ENCODE measurements around the gene PPARA.

DNA sequence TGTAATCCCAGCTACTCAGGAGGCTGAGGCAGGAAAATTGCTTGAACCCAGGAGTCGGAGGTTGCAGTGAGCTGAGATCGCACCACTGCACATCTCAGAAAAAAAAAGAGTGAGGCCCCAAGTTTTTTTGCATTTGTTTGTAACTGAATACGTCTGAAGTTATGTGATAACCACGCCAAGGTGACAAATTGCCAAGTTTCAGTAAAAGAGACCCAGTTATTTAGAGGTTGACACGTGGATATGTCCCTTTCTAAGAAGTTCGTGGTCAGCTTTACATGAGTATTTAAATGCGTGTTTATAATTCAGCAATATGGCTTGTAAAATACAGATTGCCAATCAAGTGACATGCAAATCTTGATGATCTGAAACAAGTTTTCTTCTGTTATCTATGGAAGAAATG lies 8.0 kb downstream of the PPARA start:
- no peak for TF ChIP-seq POLR2AphosphoS5 (IDR thresholded peaks at IDR 0.05; ENCODE audit: low read depth, low read length)
- no peak for TF ChIP-seq SIN3A (IDR thresholded peaks at IDR 0.05; ENCODE audit: borderline replicate concordance, insufficient read depth, low read depth, low read length)
- TF ChIP-seq, protein P1, sequence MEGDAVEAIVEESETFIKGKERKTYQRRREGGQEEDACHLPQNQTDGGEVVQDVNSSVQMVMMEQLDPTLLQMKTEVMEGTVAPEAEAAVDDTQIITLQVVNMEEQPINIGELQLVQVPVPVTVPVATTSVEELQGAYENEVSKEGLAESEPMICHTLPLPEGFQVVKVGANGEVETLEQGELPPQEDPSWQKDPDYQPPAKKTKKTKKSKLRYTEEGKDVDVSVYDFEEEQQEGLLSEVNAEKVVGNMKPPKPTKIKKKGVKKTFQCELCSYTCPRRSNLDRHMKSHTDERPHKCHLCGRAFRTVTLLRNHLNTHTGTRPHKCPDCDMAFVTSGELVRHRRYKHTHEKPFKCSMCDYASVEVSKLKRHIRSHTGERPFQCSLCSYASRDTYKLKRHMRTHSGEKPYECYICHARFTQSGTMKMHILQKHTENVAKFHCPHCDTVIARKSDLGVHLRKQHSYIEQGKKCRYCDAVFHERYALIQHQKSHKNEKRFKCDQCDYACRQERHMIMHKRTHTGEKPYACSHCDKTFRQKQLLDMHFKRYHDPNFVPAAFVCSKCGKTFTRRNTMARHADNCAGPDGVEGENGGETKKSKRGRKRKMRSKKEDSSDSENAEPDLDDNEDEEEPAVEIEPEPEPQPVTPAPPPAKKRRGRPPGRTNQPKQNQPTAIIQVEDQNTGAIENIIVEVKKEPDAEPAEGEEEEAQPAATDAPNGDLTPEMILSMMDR (IDR thresholded peaks at IDR 0.05): no peak
- TF ChIP-seq, protein P2, sequence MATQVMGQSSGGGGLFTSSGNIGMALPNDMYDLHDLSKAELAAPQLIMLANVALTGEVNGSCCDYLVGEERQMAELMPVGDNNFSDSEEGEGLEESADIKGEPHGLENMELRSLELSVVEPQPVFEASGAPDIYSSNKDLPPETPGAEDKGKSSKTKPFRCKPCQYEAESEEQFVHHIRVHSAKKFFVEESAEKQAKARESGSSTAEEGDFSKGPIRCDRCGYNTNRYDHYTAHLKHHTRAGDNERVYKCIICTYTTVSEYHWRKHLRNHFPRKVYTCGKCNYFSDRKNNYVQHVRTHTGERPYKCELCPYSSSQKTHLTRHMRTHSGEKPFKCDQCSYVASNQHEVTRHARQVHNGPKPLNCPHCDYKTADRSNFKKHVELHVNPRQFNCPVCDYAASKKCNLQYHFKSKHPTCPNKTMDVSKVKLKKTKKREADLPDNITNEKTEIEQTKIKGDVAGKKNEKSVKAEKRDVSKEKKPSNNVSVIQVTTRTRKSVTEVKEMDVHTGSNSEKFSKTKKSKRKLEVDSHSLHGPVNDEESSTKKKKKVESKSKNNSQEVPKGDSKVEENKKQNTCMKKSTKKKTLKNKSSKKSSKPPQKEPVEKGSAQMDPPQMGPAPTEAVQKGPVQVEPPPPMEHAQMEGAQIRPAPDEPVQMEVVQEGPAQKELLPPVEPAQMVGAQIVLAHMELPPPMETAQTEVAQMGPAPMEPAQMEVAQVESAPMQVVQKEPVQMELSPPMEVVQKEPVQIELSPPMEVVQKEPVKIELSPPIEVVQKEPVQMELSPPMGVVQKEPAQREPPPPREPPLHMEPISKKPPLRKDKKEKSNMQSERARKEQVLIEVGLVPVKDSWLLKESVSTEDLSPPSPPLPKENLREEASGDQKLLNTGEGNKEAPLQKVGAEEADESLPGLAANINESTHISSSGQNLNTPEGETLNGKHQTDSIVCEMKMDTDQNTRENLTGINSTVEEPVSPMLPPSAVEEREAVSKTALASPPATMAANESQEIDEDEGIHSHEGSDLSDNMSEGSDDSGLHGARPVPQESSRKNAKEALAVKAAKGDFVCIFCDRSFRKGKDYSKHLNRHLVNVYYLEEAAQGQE (IDR thresholded peaks at IDR 0.05; ENCODE audit: insufficient read depth in 1 of 2, low read depth in 2 of 2, low read length in 1 of 2): no peak
- no peak for TF ChIP-seq TCF7L2 (IDR thresholded peaks at IDR 0.05; ENCODE audit: low read depth, low read length)

Data from Panc1 (cell line).